GM23338 (cell line): ENCODE data around the gene FAM117A.

Source experiments
- CREB1 ChIP-seq: fragments of 250-450 bp; sonication (Bioruptor Pico); IDR thresholded peaks from 2 replicates; pipeline ENCODE4 v1.5.0; 2020; ENCODE audit warnings: low read depth, mild to moderate bottlenecking, moderate library complexity
- CTCF ChIP-seq, 2 experiments: fragments of 200-600 bp in 1 of 2; sonication (generic) in 1 of 2; conservative IDR thresholded peaks; 2 replicates each; pipeline versions ENCODE4 v1.5.1 to v1.6.1; 2016 to 2017; ENCODE audit warnings: antibody characterized with exemption in 2 of 2, low read depth in 2 of 2, mild to moderate bottlenecking in 2 of 2, moderate library complexity in 1 of 2
- ETS1 ChIP-seq: IDR thresholded peaks from 2 replicates; pipeline ENCODE4 v1.6.1; 2016; ENCODE audit warnings: antibody characterized with exemption
- EZH2 ChIP-seq: fragments of 200-600 bp; sonication (generic); IDR thresholded peaks from one replicate; pipeline ENCODE4 v1.8.0; 2017; ENCODE audit warnings: antibody characterized with exemption, mild to moderate bottlenecking, low read depth; ENCODE audit not compliant: unreplicated experiment
- EZH2phosphoT487 ChIP-seq: fragments of 200-600 bp; sonication (generic); IDR thresholded peaks from one replicate; pipeline ENCODE4 v1.8.1; 2018; ENCODE audit warnings: antibody characterized with exemption; ENCODE audit not compliant: unreplicated experiment
- JUNB ChIP-seq: IDR thresholded peaks from one replicate; pipeline ENCODE4 v1.6.1; 2016; ENCODE audit warnings: antibody characterized with exemption; ENCODE audit not compliant: unreplicated experiment
- POLR2AphosphoS5 ChIP-seq: IDR thresholded peaks from 2 replicates; pipeline ENCODE4 v1.6.1; 2016; ENCODE audit warnings: antibody characterized with exemption, low read depth

- TF ChIP-seq CTCF (conservative IDR thresholded peaks at IDR 0.05; ENCODE audit: low read depth in 2 of 2) (no peak), EZH2phosphoT487 (no peak), CREB1 (CRISPR knock-in tag) (no peak), EZH2 (no peak), POLR2AphosphoS5 (no peak), ETS1 (no peak), JUNB (no peak)
Observed at GRCh38 chr17:49798738-49799137, 34.8 kb upstream of the FAM117A start.
